Measurements from ENCODE around the gene GRPEL2. TPM values are rescaled to one million over a fixed set of nuclear protein-coding genes. Genes with fewer than 3 reads are reported as not detected.
A peak's percentile ranks its signal among the peaks of the same experiment; 100 is the strongest.

Gene GRPEL2
- total RNA-seq, 2 donors from 2014 or later = 7.9 to 9.7 TPM

DNA sequence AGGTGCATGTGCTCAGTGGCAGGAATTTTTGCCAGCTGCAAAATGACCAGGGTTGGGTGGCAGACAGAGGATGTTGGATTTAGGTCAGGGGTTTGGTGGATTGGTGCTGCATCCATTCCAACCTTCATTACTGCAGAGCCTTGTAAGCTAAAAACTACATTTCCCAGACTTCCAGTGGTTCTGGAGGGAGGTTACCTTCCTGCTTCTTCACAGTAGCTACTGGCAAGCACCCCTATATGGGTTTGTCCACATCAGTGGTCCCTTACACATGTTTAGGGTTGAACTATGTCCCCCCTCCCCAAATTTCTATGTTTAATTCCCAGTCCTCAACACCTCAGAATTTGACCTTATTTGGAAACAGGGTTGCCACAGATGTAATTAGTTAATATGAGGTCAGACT is 54.5 kb downstream of the GRPEL2 start:
- Histone ChIP-seq H3K9me3 (no peaks in the 10 kb centered on the region), H3K36me3 (no peaks in the 10 kb centered on the region), H3K4me1 (ENCODE audit: control insufficient read depth in 1 of 2, low read depth in 2 of 2) (peaks cover 0 to 29% of the 10 kb centered on the region in 2 donors), H3K4me3 (no peak overlapping the region), H3K27ac (peak overlapping the region in 1 of 2 donors; percentile 11), H3K27me3 (replicated peaks; ENCODE audit: insufficient read depth) (no peaks in the 10 kb centered on the region)
- TF ChIP-seq, protein P1, sequence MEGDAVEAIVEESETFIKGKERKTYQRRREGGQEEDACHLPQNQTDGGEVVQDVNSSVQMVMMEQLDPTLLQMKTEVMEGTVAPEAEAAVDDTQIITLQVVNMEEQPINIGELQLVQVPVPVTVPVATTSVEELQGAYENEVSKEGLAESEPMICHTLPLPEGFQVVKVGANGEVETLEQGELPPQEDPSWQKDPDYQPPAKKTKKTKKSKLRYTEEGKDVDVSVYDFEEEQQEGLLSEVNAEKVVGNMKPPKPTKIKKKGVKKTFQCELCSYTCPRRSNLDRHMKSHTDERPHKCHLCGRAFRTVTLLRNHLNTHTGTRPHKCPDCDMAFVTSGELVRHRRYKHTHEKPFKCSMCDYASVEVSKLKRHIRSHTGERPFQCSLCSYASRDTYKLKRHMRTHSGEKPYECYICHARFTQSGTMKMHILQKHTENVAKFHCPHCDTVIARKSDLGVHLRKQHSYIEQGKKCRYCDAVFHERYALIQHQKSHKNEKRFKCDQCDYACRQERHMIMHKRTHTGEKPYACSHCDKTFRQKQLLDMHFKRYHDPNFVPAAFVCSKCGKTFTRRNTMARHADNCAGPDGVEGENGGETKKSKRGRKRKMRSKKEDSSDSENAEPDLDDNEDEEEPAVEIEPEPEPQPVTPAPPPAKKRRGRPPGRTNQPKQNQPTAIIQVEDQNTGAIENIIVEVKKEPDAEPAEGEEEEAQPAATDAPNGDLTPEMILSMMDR (IDR thresholded peaks at IDR 0.05) = no peak
- no peak for DNase-seq (ENCODE audit: low spot score)
- no peak for ATAC-seq (ENCODE audit: insufficient number of reproducible peaks, low FRiP score, low read depth)

DNA sequence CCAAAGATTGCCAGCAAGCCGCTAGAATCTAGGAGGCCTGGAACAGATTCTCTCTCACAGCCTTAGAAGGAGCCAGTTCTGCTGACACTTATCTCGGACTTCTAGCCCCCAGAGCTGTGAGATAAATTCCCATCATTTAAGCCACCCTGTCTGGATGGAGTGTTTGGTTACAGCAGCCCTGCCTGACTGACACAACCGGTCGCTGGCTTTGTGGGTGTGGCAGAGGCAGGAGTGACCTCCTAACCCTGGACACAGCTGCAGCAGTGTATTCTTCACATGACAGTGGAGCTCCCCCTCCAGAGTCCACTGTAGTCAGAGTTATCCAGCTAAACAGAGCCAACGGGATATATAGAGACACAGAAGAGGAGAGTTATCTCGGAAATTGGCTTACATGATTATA is 55.0 kb downstream of the GRPEL2 start:
- Histone ChIP-seq H3K27ac (peak overlapping the region in 1 of 2 donors; percentile 11), H3K36me3 (no peaks in the 10 kb centered on the region), H3K27me3 (replicated peaks; ENCODE audit: insufficient read depth) (no peaks in the 10 kb centered on the region), H3K4me3 (no peak overlapping the region), H3K9me3 (no peaks in the 10 kb centered on the region), H3K4me1 (ENCODE audit: control insufficient read depth in 1 of 2, low read depth in 2 of 2) (peaks cover 5 to 34% of the 10 kb centered on the region in 2 donors)
- ATAC-seq (ENCODE audit: insufficient number of reproducible peaks, low FRiP score, low read depth) (no peak), DNase-seq (ENCODE audit: low spot score) (no peak)
- TF ChIP-seq, protein P1 (IDR thresholded peaks at IDR 0.05) = no peak

DNA sequence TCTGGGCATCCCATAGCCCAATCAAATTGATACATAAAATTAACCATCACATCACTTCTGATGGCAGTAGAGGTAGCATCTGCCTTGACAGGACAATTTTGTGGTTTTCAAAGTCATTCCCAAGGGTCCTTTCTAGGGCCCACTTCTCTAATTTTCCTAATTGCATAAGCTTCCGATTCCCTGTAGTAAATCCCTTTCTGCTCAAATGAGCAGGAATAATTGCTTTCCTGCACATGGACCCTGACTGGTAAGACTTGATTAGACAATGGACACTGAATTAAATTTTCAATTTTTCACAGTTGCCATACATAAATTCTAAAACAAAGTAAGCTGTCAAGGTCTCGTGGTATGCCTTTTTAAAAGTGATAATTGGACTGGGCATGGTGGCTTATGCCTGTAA is 55.8 kb downstream of the GRPEL2 start:
- H3K27me3 ChIP-seq (replicated peaks; ENCODE audit: insufficient read depth) = no peaks in the 10 kb centered on the region
- DNase-seq (ENCODE audit: low spot score) = no peak
- TF ChIP-seq, protein P1 (IDR thresholded peaks at IDR 0.05) = no peak
- no peaks in the 10 kb centered on the region for H3K36me3 ChIP-seq
- H3K4me3 ChIP-seq = no peak overlapping the region
- H3K27ac ChIP-seq = no peak overlapping the region
- no peaks in the 10 kb centered on the region for H3K9me3 ChIP-seq
- no peak for ATAC-seq (ENCODE audit: insufficient number of reproducible peaks, low FRiP score, low read depth)
- H3K4me1 ChIP-seq (ENCODE audit: control insufficient read depth in 1 of 2, low read depth in 2 of 2) = peaks cover 7 to 41% of the 10 kb centered on the region in 2 donors

DNA sequence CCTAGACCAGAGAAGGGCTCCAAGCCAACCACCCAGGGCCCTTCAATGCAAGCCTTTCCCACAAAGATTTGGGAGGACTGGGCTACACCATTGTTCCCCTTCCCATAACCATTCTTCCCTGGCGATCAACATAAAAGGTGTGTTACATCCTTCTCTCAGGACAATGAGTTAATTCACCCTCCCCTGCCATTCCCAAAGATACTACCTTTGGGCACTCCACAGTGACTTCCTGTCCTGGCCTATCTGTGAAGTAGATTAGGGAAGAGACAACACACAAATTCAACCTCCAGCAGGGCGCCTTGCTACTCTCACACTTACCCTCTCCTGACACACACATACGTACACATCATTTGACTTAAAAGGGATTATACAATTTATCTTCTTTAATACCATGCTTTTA is 57.0 kb downstream of the GRPEL2 start:
- ATAC-seq (ENCODE audit: insufficient number of reproducible peaks, low FRiP score, low read depth) (no peak), DNase-seq (ENCODE audit: low spot score) (no peak)
- Histone ChIP-seq H3K4me1 (ENCODE audit: control insufficient read depth in 1 of 2, low read depth in 2 of 2) (peaks cover 7 to 44% of the 10 kb centered on the region in 2 donors), H3K9me3 (no peaks in the 10 kb centered on the region), H3K4me3 (no peak overlapping the region), H3K27me3 (replicated peaks; ENCODE audit: insufficient read depth) (no peaks in the 10 kb centered on the region), H3K27ac (no peak overlapping the region), H3K36me3 (peaks cover under 1% of the 10 kb centered on the region)
- TF ChIP-seq, protein P1 (IDR thresholded peaks at IDR 0.05) = no peak

Other genes with a start within 250 kb of the GRPEL2 start
- 10 to 100 TPM; 23.0 to 41.2 TPM for gene ABLIM3, start 204.0 kb upstream of the GRPEL2 start, total RNA-seq
- gene AFAP1L1, start 73.6 kb upstream of the GRPEL2 start, total RNA-seq = 10 to 100 TPM in 1 of 2 donors, 1 to 10 TPM in 1; 6.8 to 10.4 TPM
- gene PCYOX1L, start 12.5 kb downstream of the GRPEL2 start, total RNA-seq = 1 to 10 TPM; 7.3 to 7.8 TPM
- 1 to 10 TPM; 1.9 to 7.1 TPM for gene IL17B, start 33.8 kb downstream of the GRPEL2 start, total RNA-seq
- gene CSNK1A1, start 205.9 kb downstream of the GRPEL2 start, total RNA-seq = 100 to 1,000 TPM; 222 to 262 TPM
- gene ARHGEF37, start 236.0 kb downstream of the GRPEL2 start, total RNA-seq = 10 to 100 TPM in 1 of 2 donors, 1 to 10 TPM in 1; 5.6 to 11.4 TPM

Measured in thoracic aorta (tissue), 2 donors.